ENCODE results near the gene FAM124A.

DNA sequence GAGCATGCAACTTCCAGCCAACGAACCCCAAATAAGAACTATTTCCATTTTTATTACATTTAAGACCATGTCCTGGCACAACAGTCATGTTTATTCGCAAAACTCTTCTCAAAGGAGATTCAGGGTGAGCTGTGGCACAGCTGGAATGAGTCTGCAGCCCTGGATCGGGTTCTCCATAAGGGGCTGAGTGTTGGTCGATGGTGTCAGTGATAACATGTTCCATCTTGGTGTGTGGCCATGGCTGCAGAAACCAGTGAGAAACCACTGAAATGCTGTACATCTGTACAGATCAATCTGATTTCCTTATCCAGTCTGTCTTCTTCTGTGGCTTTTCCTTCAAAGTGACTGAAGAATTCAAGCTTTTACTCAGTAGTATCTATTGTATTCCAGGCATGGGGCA lies 15.2 kb downstream of the FAM124A start:
- TF ChIP-seq EP300 (IDR thresholded peaks at IDR 0.05) (no peak), MYC (IDR thresholded peaks at IDR 0.05; ENCODE audit: borderline replicate concordance, low read length) (no peak), RCOR1 (IDR thresholded peaks at IDR 0.05; ENCODE audit: low read depth, low read length) (no peak), CTCF (IDR thresholded peaks at IDR 0.05) (no peak), EHMT2 (IDR thresholded peaks at IDR 0.05; ENCODE audit: low read depth) (no peak)
- TF ChIP-seq, protein P1, sequence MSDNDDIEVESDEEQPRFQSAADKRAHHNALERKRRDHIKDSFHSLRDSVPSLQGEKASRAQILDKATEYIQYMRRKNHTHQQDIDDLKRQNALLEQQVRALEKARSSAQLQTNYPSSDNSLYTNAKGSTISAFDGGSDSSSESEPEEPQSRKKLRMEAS (IDR thresholded peaks at IDR 0.05), result no peak
